ENCODE data around the gene NKX2-4. TPM values are rescaled to one million over a fixed set of nuclear protein-coding genes. Genes with fewer than 3 reads are reported as not detected.
"Not testable (repeated sequence)": the region's sequence is repeated elsewhere in the genome, so short reads cannot be mapped to it uniquely, and the experiment has no call there.

The NKX2-4 gene
- total and polyA plus RNA-seq, 2 experiments from 2014 or later, result not detected

DNA sequence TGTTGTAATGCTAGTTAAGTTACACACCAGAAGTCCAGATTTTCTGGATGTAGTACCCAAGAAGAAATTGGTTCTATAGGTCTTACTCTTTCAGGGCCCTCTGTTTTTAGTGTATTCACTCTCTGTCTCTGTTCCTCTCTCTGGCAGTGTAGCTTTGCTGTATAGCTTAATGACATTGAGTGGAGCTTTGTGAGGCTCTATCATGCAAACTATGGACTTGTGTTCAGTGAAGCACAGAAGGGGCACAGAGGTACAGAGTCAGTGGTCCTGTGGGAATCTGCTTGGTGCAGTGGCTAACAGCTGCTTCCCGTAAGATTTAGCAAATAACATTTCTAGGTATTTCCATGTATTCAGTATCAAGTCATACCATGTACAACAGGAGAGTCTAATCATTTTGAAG lies 26.1 kb downstream of the NKX2-4 start:
- Histone ChIP-seq H3K36me3 (ENCODE audit: low read depth) (peaks cover 23% of the 10 kb centered on the region; the same call in 1 of the 2 replicates), H3K79me2 (ENCODE audit: insufficient read depth) (peaks cover 76% of the 10 kb centered on the region)
- in situ Hi-C loops (cut with MboI), result no loop called here

DNA sequence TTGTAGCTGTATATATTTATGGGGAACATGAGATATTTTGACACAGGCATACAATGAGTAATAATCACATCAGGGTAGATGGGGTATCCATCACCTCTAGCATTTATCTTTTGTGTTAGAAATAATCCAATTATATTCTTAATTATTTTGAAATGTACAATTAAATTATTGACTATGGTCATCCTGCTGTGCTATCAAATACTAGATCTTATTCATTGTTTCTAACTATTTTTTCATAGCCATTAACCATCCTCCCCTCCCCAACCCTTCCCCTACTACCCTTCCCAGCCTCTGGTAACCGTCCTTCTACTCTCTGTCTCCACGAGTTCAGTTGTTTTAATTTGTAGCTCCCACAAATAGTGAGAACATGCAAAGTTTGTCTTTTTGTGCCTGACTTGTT lies 28.5 kb downstream of the NKX2-4 start:
- no peak for DNase-seq
- Histone ChIP-seq H2AFZ (no peak overlapping the region), H3K4me2 (ENCODE audit: unreplicated experiment) (no peak overlapping the region), H4K20me1 (ENCODE audit: insufficient read depth) (no peaks in the 10 kb centered on the region), H3K4me3 (no peak overlapping the region), H3K27ac (no peak overlapping the region), H3K4me1 (ENCODE audit: insufficient read depth) (no peaks in the 10 kb centered on the region), H3F3A (ENCODE audit: insufficient read depth) (0 out of 2 replicates have a peak, but pooled peaks cover 4% of the 10 kb centered on the region), H3K36me3 (ENCODE audit: low read depth) (peaks cover 24% of the 10 kb centered on the region; the same call in 1 of the 2 replicates), H3K79me2 (ENCODE audit: insufficient read depth) (peaks cover 55% of the 10 kb centered on the region), H3K9me2 (ENCODE audit: insufficient read depth) (no peaks in the 10 kb centered on the region), H3K9ac (no peak overlapping the region), H3K27me3 (replicated peaks; ENCODE audit: insufficient read depth) (no peaks in the 10 kb centered on the region), H3K9me3 (ENCODE audit: low read depth) (no peaks in the 10 kb centered on the region)
- in situ Hi-C loops (cut with MboI), result no loop called here
- WGBS, 2 experiments (ENCODE audit: low coverage in 1 of 2, low lambda C conversion rate in 2 of 2, missing lambda C conversion rate in 2 of 2), result 71 to 75% methylated on average over 2 of the region's 2 CpGs
- no peak for TF ChIP-seq EZH2 (IDR thresholded peaks at IDR 0.05; ENCODE audit: insufficient read depth, poor library complexity, severe bottlenecking)
- TF ChIP-seq EZH2phosphoT487 (IDR thresholded peaks at IDR 0.05; ENCODE audit: insufficient read depth, low read depth), result no peak

More for the DNA sequence above, 26.1 kb downstream of the NKX2-4 start:
- 0 out of 2 replicates have a peak, but pooled peaks cover 4% of the 10 kb centered on the region for H3F3A ChIP-seq (ENCODE audit: insufficient read depth)
- H4K20me1 ChIP-seq (ENCODE audit: insufficient read depth), result no peaks in the 10 kb centered on the region
- DNase-seq, result no peak
- H3K4me2 ChIP-seq (ENCODE audit: unreplicated experiment), result no peak overlapping the region
- no peak overlapping the region for H3K27ac ChIP-seq
- no peaks in the 10 kb centered on the region for H3K4me1 ChIP-seq (ENCODE audit: insufficient read depth)
- no peak overlapping the region for H3K9ac ChIP-seq
- H3K4me3 ChIP-seq, result no peak overlapping the region
- H3K9me3 ChIP-seq (ENCODE audit: low read depth), result no peaks in the 10 kb centered on the region
- TF ChIP-seq EZH2 (IDR thresholded peaks at IDR 0.05; ENCODE audit: insufficient read depth, poor library complexity, severe bottlenecking) (no peak), EZH2phosphoT487 (IDR thresholded peaks at IDR 0.05; ENCODE audit: insufficient read depth, low read depth) (no peak)
- WGBS, 2 experiments (ENCODE audit: low coverage in 1 of 2, low lambda C conversion rate in 2 of 2, missing lambda C conversion rate in 2 of 2), result 100% methylated on average over 1 of the region's 1 CpG
- H2AFZ ChIP-seq, result no peak overlapping the region
- H3K27me3 ChIP-seq (replicated peaks; ENCODE audit: insufficient read depth), result no peaks in the 10 kb centered on the region
- H3K9me2 ChIP-seq (ENCODE audit: insufficient read depth), result no peaks in the 10 kb centered on the region

- H3K4me3 ChIP-seq; H3K27ac ChIP-seq; H3K9ac ChIP-seq; in situ Hi-C loops (cut with MboI); H4K20me1 ChIP-seq (ENCODE audit: insufficient read depth); H3K4me1 ChIP-seq (ENCODE audit: insufficient read depth); H2AFZ ChIP-seq; H3F3A ChIP-seq (ENCODE audit: insufficient read depth); H3K4me2 ChIP-seq (ENCODE audit: unreplicated experiment); H3K9me2 ChIP-seq (ENCODE audit: insufficient read depth); H3K9me3 ChIP-seq (ENCODE audit: low read depth); H3K27me3 ChIP-seq (replicated peaks; ENCODE audit: insufficient read depth): not testable (repeated sequence)
- DNase-seq, result peak; percentile 15
- peaks cover 24% of the 10 kb centered on the region; the same call in 1 of the 2 replicates for H3K36me3 ChIP-seq (ENCODE audit: low read depth)
- 76 to 79% methylated on average over 7 to 9 of the region's 9 CpGs for WGBS, 2 experiments (ENCODE audit: low coverage in 1 of 2, low lambda C conversion rate in 2 of 2, missing lambda C conversion rate in 2 of 2)
- peaks cover 38% of the 10 kb centered on the region for H3K79me2 ChIP-seq (ENCODE audit: insufficient read depth)
Observed at GRCh38 chr20:21366273-21366672, 31.1 kb downstream of the NKX2-4 start.

DNA sequence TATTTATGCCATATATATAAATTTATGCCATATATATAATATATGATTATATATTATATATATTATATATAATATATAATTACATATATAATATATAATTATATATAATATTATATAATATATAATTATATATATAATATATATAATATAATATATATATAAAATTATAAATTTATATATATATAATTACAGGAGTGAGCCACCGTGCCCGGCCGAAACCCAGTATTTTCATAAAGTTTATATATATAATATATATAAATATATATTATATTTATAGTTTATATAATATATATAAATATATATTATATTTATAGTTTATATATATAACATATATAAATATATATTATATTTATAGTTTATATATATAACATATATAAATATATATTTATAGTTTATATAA lies 31.6 kb downstream of the NKX2-4 start:
- Histone ChIP-seq H3K79me2 (ENCODE audit: insufficient read depth) (peaks cover 33% of the 10 kb centered on the region), H3K27me3 (replicated peaks; ENCODE audit: insufficient read depth) (no peaks in the 10 kb centered on the region), H4K20me1 (ENCODE audit: insufficient read depth) (no peaks in the 10 kb centered on the region), H3K4me2 (ENCODE audit: unreplicated experiment) (no peak overlapping the region), H2AFZ (no peak overlapping the region), H3F3A (ENCODE audit: insufficient read depth) (peaks cover 11% of the 10 kb centered on the region), H3K9me2 (ENCODE audit: insufficient read depth) (no peaks in the 10 kb centered on the region), H3K4me3 (no peak overlapping the region), H3K36me3 (ENCODE audit: low read depth) (peaks cover 24% of the 10 kb centered on the region; the same call in 1 of the 2 replicates), H3K9ac (no peak overlapping the region), H3K9me3 (ENCODE audit: low read depth) (no peaks in the 10 kb centered on the region), H3K4me1 (ENCODE audit: insufficient read depth) (peaks cover 12% of the 10 kb centered on the region), H3K27ac (no peak overlapping the region)
- DNase-seq, result no peak
- in situ Hi-C loops (cut with MboI), result no loop called here
- TF ChIP-seq EZH2 (IDR thresholded peaks at IDR 0.05; ENCODE audit: insufficient read depth, poor library complexity, severe bottlenecking) (no peak), EZH2phosphoT487 (IDR thresholded peaks at IDR 0.05; ENCODE audit: insufficient read depth, low read depth) (no peak)
- 97 to 100% methylated on average over 3 of the region's 3 CpGs for WGBS, 2 experiments (ENCODE audit: low coverage in 1 of 2, low lambda C conversion rate in 2 of 2, missing lambda C conversion rate in 2 of 2)

GRCh38 chr20:21364413-21364812 lies 32.9 kb downstream of the NKX2-4 start:
- H3F3A ChIP-seq (ENCODE audit: insufficient read depth), result peaks cover 25% of the 10 kb centered on the region
- H3K4me2 ChIP-seq (ENCODE audit: unreplicated experiment), result no peak overlapping the region
- WGBS, 2 experiments (ENCODE audit: low coverage in 1 of 2, low lambda C conversion rate in 2 of 2, missing lambda C conversion rate in 2 of 2), result 98 to 99% methylated on average over 6 of the region's 6 CpGs
- no peaks in the 10 kb centered on the region for H4K20me1 ChIP-seq (ENCODE audit: insufficient read depth)
- H3K4me3 ChIP-seq, result no peak overlapping the region
- H3K9ac ChIP-seq, result no peak overlapping the region
- H3K27me3 ChIP-seq (replicated peaks; ENCODE audit: insufficient read depth), result no peaks in the 10 kb centered on the region
- no peaks in the 10 kb centered on the region for H3K9me3 ChIP-seq (ENCODE audit: low read depth)
- peaks cover 22% of the 10 kb centered on the region; the same call in 1 of the 2 replicates for H3K36me3 ChIP-seq (ENCODE audit: low read depth)
- TF ChIP-seq EZH2phosphoT487 (IDR thresholded peaks at IDR 0.05; ENCODE audit: insufficient read depth, low read depth) (no peak), EZH2 (IDR thresholded peaks at IDR 0.05; ENCODE audit: insufficient read depth, poor library complexity, severe bottlenecking) (no peak)
- peaks cover 19% of the 10 kb centered on the region for H3K79me2 ChIP-seq (ENCODE audit: insufficient read depth)
- no peak for DNase-seq
- peaks cover 18% of the 10 kb centered on the region for H3K4me1 ChIP-seq (ENCODE audit: insufficient read depth)
- in situ Hi-C loops (cut with MboI), result no loop called here
- no peak overlapping the region for H2AFZ ChIP-seq
- no peaks in the 10 kb centered on the region for H3K9me2 ChIP-seq (ENCODE audit: insufficient read depth)
- no peak overlapping the region for H3K27ac ChIP-seq
